HepG2 (cell line): ENCODE data around the gene SLC35B1. TPM values are rescaled to one million over a fixed set of nuclear protein-coding genes. Genes with fewer than 3 reads are reported as not detected.

Source experiments
- ASH2L ChIP-seq: fragments of 300-600, 200-600 bp; sonication (generic); IDR thresholded peaks from 2 replicates; pipeline ENCODE4 v1.7.0; 2017; ENCODE audit warnings: low read depth, mild to moderate bottlenecking, moderate library complexity, mixed read lengths, low read length; ENCODE audit not compliant: insufficient read length
- ATF1 ChIP-seq: IDR thresholded peaks from 2 replicates; pipeline ENCODE4 v1.6.1; 2016; ENCODE audit warnings: mild to moderate bottlenecking, control low read depth
- DNMT1 ChIP-seq: sonication (generic); formaldehyde crosslinking; IDR thresholded peaks from 2 replicates; pipeline ENCODE4 v1.5.1; 2020; ENCODE audit warnings: mild to moderate bottlenecking, missing genetic modification reagents
- EP300 ChIP-seq, 3 experiments: sonication (generic) in 1 of 3; formaldehyde crosslinking in 1 of 3; IDR thresholded peaks; 2 replicates each; pipeline versions ENCODE4 v1.5.1 to v1.6.1; 2011 to 2020; ENCODE audit warnings: low read depth in 2 of 3, low read length in 2 of 3, borderline replicate concordance in 1 of 3, improper control_type of control experiment in 1 of 3, mild to moderate bottlenecking in 1 of 3, missing genetic modification reagents in 1 of 3, moderate library complexity in 1 of 3
- KAT2B ChIP-seq: fragments of 150-350 bp; IDR thresholded peaks from 2 replicates; pipeline ENCODE4 v1.6.1; 2014; ENCODE audit warnings: low read depth, low read length, borderline replicate concordance
- MEIS2 ChIP-seq: sonication (generic); formaldehyde crosslinking; IDR thresholded peaks from 2 replicates; pipeline ENCODE4 v1.9.0; 2021; ENCODE audit warnings: mild to moderate bottlenecking, missing genetic modification reagents
- NCOR1 ChIP-seq: fragments of 200-600 bp; sonication (generic); IDR thresholded peaks from 2 replicates; pipeline ENCODE4 v1.7.0; 2017; ENCODE audit warnings: antibody characterized with exemption, low read length, borderline replicate concordance
- NKX3-1 ChIP-seq: sonication (generic); formaldehyde crosslinking; IDR thresholded peaks from 2 replicates; pipeline ENCODE4 v1.5.0; 2020; ENCODE audit warnings: missing genetic modification reagents
- RFX3 ChIP-seq: IDR thresholded peaks from 2 replicates; pipeline ENCODE4 v1.6.1; 2016; ENCODE audit warnings: missing biosample characterization, missing genetic modification reagents
- RORA ChIP-seq: sonication (generic); formaldehyde crosslinking; IDR thresholded peaks from 2 replicates; pipeline ENCODE4 v1.5.0; 2020; ENCODE audit warnings: mild to moderate bottlenecking, missing genetic modification reagents, moderate library complexity
- SUZ12 ChIP-seq: fragments of 150-350 bp; IDR thresholded peaks from 2 replicates; pipeline ENCODE4 v1.6.1; 2014; ENCODE audit warnings: low read depth, low read length
- SYNCRIP ChIP-seq: fragments of 200-400 bp; formaldehyde crosslinking; IDR thresholded peaks from 2 replicates; pipeline ENCODE4 v1.6.1; 2018; ENCODE audit warnings: mild to moderate bottlenecking, low read depth, low read length; ENCODE audit not compliant: insufficient read depth
- TAF1 ChIP-seq: sonication (generic); formaldehyde crosslinking; IDR thresholded peaks from 2 replicates; pipeline ENCODE4 v1.4.0; 2020; ENCODE audit warnings: missing genetic modification reagents
- TGIF2 ChIP-seq: IDR thresholded peaks from 2 replicates; pipeline ENCODE4 v1.6.1; 2016; ENCODE audit warnings: control low read depth, missing compliant biosample characterization
- ZFP36L1 ChIP-seq: sonication (generic); formaldehyde crosslinking; IDR thresholded peaks from 2 replicates; pipeline ENCODE4 v1.8.0; 2022; ENCODE audit warnings: mild to moderate bottlenecking, missing genetic modification reagents, moderate library complexity
- ZNF382 ChIP-seq: sonication (generic); formaldehyde crosslinking; IDR thresholded peaks from 2 replicates; pipeline ENCODE4 v1.5.0; 2020; ENCODE audit warnings: missing genetic modification reagents, mild to moderate bottlenecking, borderline replicate concordance
- ZNF430 ChIP-seq: sonication (generic); formaldehyde crosslinking; IDR thresholded peaks from 2 replicates; pipeline ENCODE4 v1.9.0; 2021; ENCODE audit warnings: mild to moderate bottlenecking, missing genetic modification reagents
- ZNF589 ChIP-seq: sonication (generic); formaldehyde crosslinking; conservative IDR thresholded peaks from 2 replicates; pipeline ENCODE4 v1.8.0; 2022; ENCODE audit warnings: mild to moderate bottlenecking, moderate library complexity, missing genetic modification reagents
- ZNF670 ChIP-seq: sonication (generic); formaldehyde crosslinking; IDR thresholded peaks from 2 replicates; pipeline ENCODE4 v1.8.0; 2022; ENCODE audit warnings: mild to moderate bottlenecking, missing genetic modification reagents, borderline replicate concordance
- ZNF749 ChIP-seq: sonication (generic); formaldehyde crosslinking; IDR thresholded peaks from 2 replicates; pipeline ENCODE4 v1.8.0; 2022; ENCODE audit warnings: mild to moderate bottlenecking, missing genetic modification reagents, moderate library complexity, borderline replicate concordance
- ZNF879 ChIP-seq: sonication (generic); formaldehyde crosslinking; IDR thresholded peaks from 2 replicates; pipeline ENCODE4 v1.8.1; 2023; ENCODE audit warnings: missing genetic modification reagents
- polyA plus RNA-seq, 8 experiments: library from polyadenylated mRNA; depleted of rRNA in 3 of 8; stranded (reverse) in 7 of 8; unstranded in 1 of 8; fragments of >200 nt; fragmentation: Illumina TruSeq in 4 of 8; extraction: Trizol in 4 of 8; gene quantifications; 2 replicates each; pipeline versions ENCODE4 v1.2.1 to v1.2.3, GENCODE V29; 2011 to 2016; ENCODE audit warnings: low read depth in 4 of 8, missing spikeins in 1 of 8, mixed read lengths in 1 of 8; ENCODE audit not compliant: insufficient read depth in 1 of 8
- total RNA-seq, 5 experiments: library from RNA; depleted of rRNA; stranded (reverse); fragments of >200 nt; fragmentation: Illumina TruSeq; extraction: Trizol; gene quantifications; 2 replicates each; pipeline ENCODE4 v1.2.3, GENCODE V29; 2016; ENCODE audit warnings: low read depth in 1 of 5
- TF ChIP-seq, protein P1 (sequence below): sonication (generic); formaldehyde crosslinking; IDR thresholded peaks from 2 replicates; pipeline ENCODE4 v1.5.1; 2020; ENCODE audit warnings: missing genetic modification reagents, mild to moderate bottlenecking, borderline replicate concordance
- TF ChIP-seq, protein P2 (sequence below): sonication (generic); formaldehyde crosslinking; IDR thresholded peaks from 2 replicates; pipeline ENCODE4 v1.4.0; 2020; ENCODE audit warnings: missing genetic modification reagents
- TF ChIP-seq, protein P3 (sequence below): sonication (generic); formaldehyde crosslinking; IDR thresholded peaks from 2 replicates; pipeline ENCODE4 v1.4.0; 2020; ENCODE audit warnings: missing genetic modification reagents, borderline replicate concordance

SLC35B1 gene
- total and polyA plus RNA-seq, 2 of the 13 experiments (the other 11 are each of a cell fraction or from before 2014, with no cell fraction given), result 99.6 to 113 TPM

DNA sequence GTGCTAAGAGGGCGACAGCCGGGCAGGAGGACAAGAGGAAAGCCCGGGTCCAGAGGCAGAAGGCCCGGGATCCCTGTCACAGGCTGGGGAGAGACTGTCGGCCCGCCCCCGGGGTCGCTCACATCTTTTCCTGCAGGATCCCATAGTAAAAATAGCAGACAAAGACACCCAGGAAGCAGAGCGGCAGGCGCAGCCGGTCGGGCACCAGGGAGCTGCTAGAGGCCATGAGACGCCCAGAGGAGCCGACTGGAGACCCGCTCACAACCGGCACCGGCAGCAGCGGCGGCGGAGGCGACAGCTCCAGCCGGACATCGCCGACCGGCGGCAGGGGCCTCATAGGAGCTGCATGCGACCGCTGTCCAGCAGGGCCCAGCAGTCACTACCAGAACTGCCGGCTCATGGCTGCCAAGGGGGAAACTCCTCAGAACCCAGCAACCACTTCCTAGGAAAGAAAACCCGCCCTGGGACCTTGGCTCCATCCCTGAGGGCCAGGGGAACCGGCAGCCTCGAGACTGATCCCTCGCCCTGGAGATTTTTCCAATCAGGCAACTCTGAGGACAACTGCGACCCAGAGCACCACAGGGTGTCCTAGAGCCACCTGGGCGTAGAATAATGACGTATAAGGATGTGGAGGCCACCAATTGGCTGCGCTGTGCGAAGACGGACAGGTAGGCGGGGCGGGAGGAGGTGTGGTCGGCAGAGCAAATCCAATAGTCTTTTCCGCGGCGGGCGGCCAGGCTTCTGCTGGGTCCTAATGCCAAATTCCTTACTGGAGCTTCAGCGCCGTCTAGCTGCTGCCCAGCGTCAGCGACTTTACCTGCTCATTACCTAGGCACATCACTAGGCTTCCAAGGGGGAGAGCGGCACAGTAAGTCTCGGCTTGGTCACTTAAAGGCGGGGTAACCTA is at the start of gene SLC35B1 (continued):
- TF ChIP-seq, protein P1, sequence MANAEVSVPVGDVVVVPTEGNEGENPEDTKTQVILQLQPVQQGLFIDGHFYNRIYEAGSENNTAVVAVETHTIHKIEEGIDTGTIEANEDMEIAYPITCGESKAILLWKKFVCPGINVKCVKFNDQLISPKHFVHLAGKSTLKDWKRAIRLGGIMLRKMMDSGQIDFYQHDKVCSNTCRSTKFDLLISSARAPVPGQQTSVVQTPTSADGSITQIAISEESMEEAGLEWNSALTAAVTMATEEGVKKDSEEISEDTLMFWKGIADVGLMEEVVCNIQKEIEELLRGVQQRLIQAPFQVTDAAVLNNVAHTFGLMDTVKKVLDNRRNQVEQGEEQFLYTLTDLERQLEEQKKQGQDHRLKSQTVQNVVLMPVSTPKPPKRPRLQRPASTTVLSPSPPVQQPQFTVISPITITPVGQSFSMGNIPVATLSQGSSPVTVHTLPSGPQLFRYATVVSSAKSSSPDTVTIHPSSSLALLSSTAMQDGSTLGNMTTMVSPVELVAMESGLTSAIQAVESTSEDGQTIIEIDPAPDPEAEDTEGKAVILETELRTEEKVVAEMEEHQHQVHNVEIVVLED, result peak; percentile 87; the same call in 1 of the 2 replicates
- TF ChIP-seq NKX3-1 (peak; percentile 69; the same call in 1 of the 2 replicates), ZFP36L1 (no peak), ASH2L (peak; percentile 98), DNMT1 (no peak), RORA (CRISPR knock-in tag) (no peak), SUZ12 (no peak), EP300 (IDR thresholded peaks at IDR 0.05; ENCODE audit: low read depth in 2 of 2, low read length in 2 of 2) (peak; percentile 13 to 27; a peak in 3 of 4 replicates), EP300 (CRISPR knock-in tag; IDR thresholded peaks at IDR 0.05; ENCODE audit: borderline replicate concordance) (peak; percentile 9; the same call in 1 of the 2 replicates), ZNF879 (CRISPR knock-in tag) (peak; percentile 77; the same call in 1 of the 2 replicates), ZNF749 (CRISPR knock-in tag) (peak; percentile 18; the same call in 1 of the 2 replicates), KAT2B (0 out of 2 replicates have a peak, but pooled peaks have one; percentile 17), ZNF589 (CRISPR knock-in tag) (no peak), TAF1 (CRISPR knock-in tag) (peak; percentile 77), ATF1 (CRISPR knock-in tag) (peak; percentile 100), MEIS2 (CRISPR knock-in tag) (peak; percentile 28), SYNCRIP (no peak), ZNF382 (CRISPR knock-in tag) (no peak), NCOR1 (peak; percentile 71; the same call in 1 of the 2 replicates), ZNF670 (CRISPR knock-in tag) (peak; percentile 23; the same call in 1 of the 2 replicates), RFX3 (no peak), ZNF430 (CRISPR knock-in tag) (peak; percentile 11; the same call in 1 of the 2 replicates), TGIF2 (CRISPR knock-in tag) (peak; percentile 66; the same call in 1 of the 2 replicates)
- TF ChIP-seq, protein P2, sequence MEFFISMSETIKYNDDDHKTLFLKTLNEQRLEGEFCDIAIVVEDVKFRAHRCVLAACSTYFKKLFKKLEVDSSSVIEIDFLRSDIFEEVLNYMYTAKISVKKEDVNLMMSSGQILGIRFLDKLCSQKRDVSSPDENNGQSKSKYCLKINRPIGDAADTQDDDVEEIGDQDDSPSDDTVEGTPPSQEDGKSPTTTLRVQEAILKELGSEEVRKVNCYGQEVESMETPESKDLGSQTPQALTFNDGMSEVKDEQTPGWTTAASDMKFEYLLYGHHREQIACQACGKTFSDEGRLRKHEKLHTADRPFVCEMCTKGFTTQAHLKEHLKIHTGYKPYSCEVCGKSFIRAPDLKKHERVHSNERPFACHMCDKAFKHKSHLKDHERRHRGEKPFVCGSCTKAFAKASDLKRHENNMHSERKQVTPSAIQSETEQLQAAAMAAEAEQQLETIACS (CRISPR knock-in tag), result no peak
- TF ChIP-seq, protein P3, sequence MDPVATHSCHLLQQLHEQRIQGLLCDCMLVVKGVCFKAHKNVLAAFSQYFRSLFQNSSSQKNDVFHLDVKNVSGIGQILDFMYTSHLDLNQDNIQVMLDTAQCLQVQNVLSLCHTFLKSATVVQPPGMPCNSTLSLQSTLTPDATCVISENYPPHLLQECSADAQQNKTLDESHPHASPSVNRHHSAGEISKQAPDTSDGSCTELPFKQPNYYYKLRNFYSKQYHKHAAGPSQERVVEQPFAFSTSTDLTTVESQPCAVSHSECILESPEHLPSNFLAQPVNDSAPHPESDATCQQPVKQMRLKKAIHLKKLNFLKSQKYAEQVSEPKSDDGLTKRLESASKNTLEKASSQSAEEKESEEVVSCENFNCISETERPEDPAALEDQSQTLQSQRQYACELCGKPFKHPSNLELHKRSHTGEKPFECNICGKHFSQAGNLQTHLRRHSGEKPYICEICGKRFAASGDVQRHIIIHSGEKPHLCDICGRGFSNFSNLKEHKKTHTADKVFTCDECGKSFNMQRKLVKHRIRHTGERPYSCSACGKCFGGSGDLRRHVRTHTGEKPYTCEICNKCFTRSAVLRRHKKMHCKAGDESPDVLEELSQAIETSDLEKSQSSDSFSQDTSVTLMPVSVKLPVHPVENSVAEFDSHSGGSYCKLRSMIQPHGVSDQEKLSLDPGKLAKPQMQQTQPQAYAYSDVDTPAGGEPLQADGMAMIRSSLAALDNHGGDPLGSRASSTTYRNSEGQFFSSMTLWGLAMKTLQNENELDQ (CRISPR knock-in tag), result no peak
